Activated naive CD4-positive, alpha-beta T cell treated with anti-CD3 and anti-CD28 coated beads, Interleukin-2, amount 10 ng/mL, durations not matched to agents 7 days and 5 days (primary cell): ENCODE results near the gene RNU1-4.
"Not testable (repeated sequence)": the region's sequence is repeated elsewhere in the genome, so short reads cannot be mapped to it uniquely, and the experiment has no call there.

Experiments used
- CTCF ChIA-PET: fragments of 350-600 bp; sonication (Branson Sonifier 250); formaldehyde crosslinking; loops from one replicate; lab custom pipeline; 2021; ENCODE audit warnings: antibody characterized with exemption; lab: Charles Lee
- DNase-seq: peaks from one replicate; pipeline ENCODE4 v3.0.0-alpha.2; 2020
- H3K27ac Mint-ChIP-seq: one replicate; pipeline ENCODE4 v1.8.0; 2021; ENCODE audit warnings: mild to moderate bottlenecking, moderate library complexity, mixed read lengths
- H3K27me3 Mint-ChIP-seq: one replicate; pipeline ENCODE4 v1.8.0; 2021; ENCODE audit warnings: mild to moderate bottlenecking, mixed read lengths
- H3K36me3 Mint-ChIP-seq: one replicate; pipeline ENCODE4 v1.8.0; 2021; ENCODE audit warnings: mixed read lengths
- H3K4me1 Mint-ChIP-seq: one replicate; pipeline ENCODE4 v1.8.0; 2021; ENCODE audit warnings: mixed read lengths
- H3K4me3 Mint-ChIP-seq: one replicate; pipeline ENCODE4 v1.8.0; 2021; ENCODE audit warnings: mild to moderate bottlenecking, moderate library complexity, mixed read lengths
- H3K9me3 Mint-ChIP-seq: one replicate; pipeline ENCODE4 v1.8.0; 2021; ENCODE audit warnings: mixed read lengths

The RNU1-4 gene

GRCh38 chr1:16732254-16732896, 7.9 kb upstream of the RNU1-4 start:
- H3K27me3 Mint-ChIP-seq, H3K4me3 Mint-ChIP-seq, CTCF ChIA-PET, H3K9me3 Mint-ChIP-seq, H3K4me1 Mint-ChIP-seq, H3K27ac Mint-ChIP-seq, H3K36me3 Mint-ChIP-seq, DNase-seq: not testable (repeated sequence)

- CTCF ChIA-PET, H3K4me3 Mint-ChIP-seq, H3K27ac Mint-ChIP-seq, DNase-seq, H3K36me3 Mint-ChIP-seq, H3K27me3 Mint-ChIP-seq, H3K4me1 Mint-ChIP-seq, H3K9me3 Mint-ChIP-seq: not testable (repeated sequence)
Measured at GRCh38 chr1:16741230-16741629, 914 bp downstream of the RNU1-4 start.

- H3K9me3 Mint-ChIP-seq, H3K27ac Mint-ChIP-seq, H3K27me3 Mint-ChIP-seq: not testable (repeated sequence)
Measured at GRCh38 chr1:16747660-16748059, 7.3 kb downstream of the RNU1-4 start.

GRCh38 chr1:16748710-16749109, 8.4 kb downstream of the RNU1-4 start:
- CTCF ChIA-PET, H3K36me3 Mint-ChIP-seq, H3K27me3 Mint-ChIP-seq, H3K4me1 Mint-ChIP-seq, H3K9me3 Mint-ChIP-seq, H3K27ac Mint-ChIP-seq, H3K4me3 Mint-ChIP-seq, DNase-seq: not testable (repeated sequence)

More at GRCh38 chr1:16747660-16748059, 7.3 kb downstream of the RNU1-4 start:
- DNase-seq, H3K36me3 Mint-ChIP-seq, H3K4me3 Mint-ChIP-seq, CTCF ChIA-PET, H3K4me1 Mint-ChIP-seq: not testable (repeated sequence)

GRCh38 chr1:16749910-16750888, 9.9 kb downstream of the RNU1-4 start:
- H3K9me3 Mint-ChIP-seq, DNase-seq, H3K4me3 Mint-ChIP-seq, H3K36me3 Mint-ChIP-seq, H3K27me3 Mint-ChIP-seq, H3K4me1 Mint-ChIP-seq, H3K27ac Mint-ChIP-seq, CTCF ChIA-PET: not testable (repeated sequence)

- H3K4me1 Mint-ChIP-seq, CTCF ChIA-PET: not testable (repeated sequence)
Measured at GRCh38 chr1:16752770-16753169, 12.5 kb downstream of the RNU1-4 start.

GRCh38 chr1:16755385-16755784, 15.1 kb downstream of the RNU1-4 start:
- peaks cover 18% of the 10 kb centered on the region for H3K27me3 Mint-ChIP-seq
- H3K4me1 Mint-ChIP-seq, H3K27ac Mint-ChIP-seq, DNase-seq, H3K9me3 Mint-ChIP-seq, CTCF ChIA-PET, H3K4me3 Mint-ChIP-seq, H3K36me3 Mint-ChIP-seq: not testable (repeated sequence)

More at GRCh38 chr1:16752770-16753169, 12.5 kb downstream of the RNU1-4 start:
- H3K36me3 Mint-ChIP-seq, H3K4me3 Mint-ChIP-seq, DNase-seq, H3K27ac Mint-ChIP-seq, H3K27me3 Mint-ChIP-seq, H3K9me3 Mint-ChIP-seq: not testable (repeated sequence)

GRCh38 chr1:16755932-16756331, 15.6 kb downstream of the RNU1-4 start:
- CTCF ChIA-PET, H3K4me3 Mint-ChIP-seq, H3K36me3 Mint-ChIP-seq, H3K27ac Mint-ChIP-seq, H3K4me1 Mint-ChIP-seq, H3K9me3 Mint-ChIP-seq, DNase-seq: not testable (repeated sequence)
- peaks cover 21% of the 10 kb centered on the region for H3K27me3 Mint-ChIP-seq

GRCh38 chr1:16757574-16757973, 17.3 kb downstream of the RNU1-4 start:
- H3K27ac Mint-ChIP-seq, H3K4me3 Mint-ChIP-seq, H3K4me1 Mint-ChIP-seq, H3K9me3 Mint-ChIP-seq, CTCF ChIA-PET, H3K36me3 Mint-ChIP-seq, DNase-seq: not testable (repeated sequence)
- H3K27me3 Mint-ChIP-seq = peaks cover 22% of the 10 kb centered on the region

GRCh38 chr1:16758060-16758459, 17.7 kb downstream of the RNU1-4 start:
- H3K27me3 Mint-ChIP-seq = peaks cover 22% of the 10 kb centered on the region
- H3K27ac Mint-ChIP-seq, H3K9me3 Mint-ChIP-seq, H3K4me1 Mint-ChIP-seq, CTCF ChIA-PET, H3K4me3 Mint-ChIP-seq, DNase-seq, H3K36me3 Mint-ChIP-seq: not testable (repeated sequence)

GRCh38 chr1:16759041-16759493, 18.8 kb downstream of the RNU1-4 start:
- not testable (repeated sequence) for H3K4me1 Mint-ChIP-seq, DNase-seq, H3K36me3 Mint-ChIP-seq

GRCh38 chr1:16759650-16760455, 19.5 kb downstream of the RNU1-4 start:
- DNase-seq, H3K4me3 Mint-ChIP-seq, H3K4me1 Mint-ChIP-seq, H3K36me3 Mint-ChIP-seq, H3K9me3 Mint-ChIP-seq, H3K27ac Mint-ChIP-seq, CTCF ChIA-PET: not testable (repeated sequence)
- peaks cover 30% of the 10 kb centered on the region for H3K27me3 Mint-ChIP-seq

More at GRCh38 chr1:16759041-16759493, 18.8 kb downstream of the RNU1-4 start:
- H3K9me3 Mint-ChIP-seq, H3K27ac Mint-ChIP-seq, CTCF ChIA-PET, H3K4me3 Mint-ChIP-seq: not testable (repeated sequence)
- peaks cover 22% of the 10 kb centered on the region for H3K27me3 Mint-ChIP-seq

- CTCF ChIA-PET, DNase-seq: not testable (repeated sequence)
Measured at GRCh38 chr1:16760456-16760765, 20.1 kb downstream of the RNU1-4 start.

GRCh38 chr1:16760801-16761200, 20.5 kb downstream of the RNU1-4 start:
- H3K27ac Mint-ChIP-seq, H3K9me3 Mint-ChIP-seq, H3K36me3 Mint-ChIP-seq, DNase-seq, H3K4me1 Mint-ChIP-seq, CTCF ChIA-PET, H3K4me3 Mint-ChIP-seq: not testable (repeated sequence)
- peaks cover 38% of the 10 kb centered on the region for H3K27me3 Mint-ChIP-seq

More at GRCh38 chr1:16760456-16760765, 20.1 kb downstream of the RNU1-4 start:
- not testable (repeated sequence) for H3K9me3 Mint-ChIP-seq, H3K27ac Mint-ChIP-seq, H3K4me3 Mint-ChIP-seq, H3K36me3 Mint-ChIP-seq, H3K4me1 Mint-ChIP-seq
- H3K27me3 Mint-ChIP-seq = peaks cover 35% of the 10 kb centered on the region
